ENCODE measurements around the gene ZFHX2. TPM values are rescaled to one million over a fixed set of nuclear protein-coding genes. Genes with fewer than 3 reads are reported as not detected.

ZFHX2 gene
- total RNA-seq, 1 donor = 0.36 TPM

DNA sequence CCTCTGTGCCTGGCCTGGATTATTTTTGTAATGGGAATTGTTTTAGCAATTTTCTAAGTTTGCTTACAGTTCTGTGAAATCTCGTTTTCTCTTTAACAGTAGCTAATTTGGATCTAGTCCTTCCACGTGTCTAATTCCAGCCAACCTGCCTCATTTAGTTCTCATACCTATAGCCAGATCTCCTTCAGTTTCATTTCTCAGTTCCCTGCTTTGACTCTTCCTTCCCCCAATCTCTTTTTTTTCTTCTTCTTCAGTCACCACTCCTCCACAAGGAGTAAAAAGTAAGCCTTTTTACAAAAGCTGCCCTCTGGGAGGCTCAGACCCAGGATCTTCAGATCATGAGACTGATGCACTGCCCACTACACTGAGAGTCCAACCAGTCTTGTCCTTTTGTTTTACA is 6.0 kb upstream of the ZFHX2 start:
- no peak for DNase-seq (ENCODE audit: low read depth)
- H3K4me3 ChIP-seq (ENCODE audit: low read depth, low read length) = no peak overlapping the region
- TF ChIP-seq, protein P1, sequence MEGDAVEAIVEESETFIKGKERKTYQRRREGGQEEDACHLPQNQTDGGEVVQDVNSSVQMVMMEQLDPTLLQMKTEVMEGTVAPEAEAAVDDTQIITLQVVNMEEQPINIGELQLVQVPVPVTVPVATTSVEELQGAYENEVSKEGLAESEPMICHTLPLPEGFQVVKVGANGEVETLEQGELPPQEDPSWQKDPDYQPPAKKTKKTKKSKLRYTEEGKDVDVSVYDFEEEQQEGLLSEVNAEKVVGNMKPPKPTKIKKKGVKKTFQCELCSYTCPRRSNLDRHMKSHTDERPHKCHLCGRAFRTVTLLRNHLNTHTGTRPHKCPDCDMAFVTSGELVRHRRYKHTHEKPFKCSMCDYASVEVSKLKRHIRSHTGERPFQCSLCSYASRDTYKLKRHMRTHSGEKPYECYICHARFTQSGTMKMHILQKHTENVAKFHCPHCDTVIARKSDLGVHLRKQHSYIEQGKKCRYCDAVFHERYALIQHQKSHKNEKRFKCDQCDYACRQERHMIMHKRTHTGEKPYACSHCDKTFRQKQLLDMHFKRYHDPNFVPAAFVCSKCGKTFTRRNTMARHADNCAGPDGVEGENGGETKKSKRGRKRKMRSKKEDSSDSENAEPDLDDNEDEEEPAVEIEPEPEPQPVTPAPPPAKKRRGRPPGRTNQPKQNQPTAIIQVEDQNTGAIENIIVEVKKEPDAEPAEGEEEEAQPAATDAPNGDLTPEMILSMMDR (IDR thresholded peaks at IDR 0.05; ENCODE audit: insufficient read depth, low read length) = no peak

GRCh38 chr14:23556700-23557440 is 5.3 kb upstream of the ZFHX2 start:
- no peak for DNase-seq (ENCODE audit: low read depth)
- TF ChIP-seq, protein P1 (IDR thresholded peaks at IDR 0.05; ENCODE audit: insufficient read depth, low read length) = no peak
- peak overlapping the region; percentile 95 for H3K4me3 ChIP-seq (ENCODE audit: low read depth, low read length)

- DNase-seq (ENCODE audit: low read depth) = peak; percentile 83
- peak within 1 kb of the TSS; percentile 95 for H3K4me3 ChIP-seq (ENCODE audit: low read depth, low read length)
- TF ChIP-seq, protein P1 (IDR thresholded peaks at IDR 0.05; ENCODE audit: insufficient read depth, low read length) = no peak
Observed at GRCh38 chr14:23555882-23556699, 4.5 kb upstream of the ZFHX2 start, which contains the start of gene THTPA. Gene THTPA, plus strand, starts transcription at chr14:23556271. Its CDS starts 487 bp downstream, at chr14:23556758.

DNA sequence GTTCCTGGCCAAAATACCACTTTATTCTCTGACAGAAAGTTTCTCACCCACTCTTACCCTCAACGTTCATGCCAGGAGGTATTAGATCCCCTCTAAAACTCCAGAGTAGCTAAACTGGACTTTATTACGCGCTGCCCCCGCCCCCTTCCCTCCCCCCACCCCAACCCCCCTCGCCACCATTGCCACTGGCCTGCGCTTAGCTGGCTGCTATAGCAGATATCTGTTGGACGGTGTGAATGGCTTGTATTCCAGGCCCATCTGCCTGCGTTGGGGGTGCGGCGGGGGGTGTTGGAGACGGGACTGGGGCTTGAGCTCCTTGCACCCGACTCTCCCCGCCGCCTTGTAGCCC is 3.9 kb upstream of the ZFHX2 start:
- peak overlapping the region; percentile 95 for H3K4me3 ChIP-seq (ENCODE audit: low read depth, low read length)
- TF ChIP-seq, protein P1 (IDR thresholded peaks at IDR 0.05; ENCODE audit: insufficient read depth, low read length) = no peak
- no peak for DNase-seq (ENCODE audit: low read depth)

GRCh38 chr14:23550812-23551265 is 726 bp downstream of the ZFHX2 start:
- DNase-seq (ENCODE audit: low read depth) = no peak
- peak overlapping the region; percentile 63 for H3K4me3 ChIP-seq (ENCODE audit: low read depth, low read length)
- TF ChIP-seq, protein P1 (IDR thresholded peaks at IDR 0.05; ENCODE audit: insufficient read depth, low read length) = no peak

DNA sequence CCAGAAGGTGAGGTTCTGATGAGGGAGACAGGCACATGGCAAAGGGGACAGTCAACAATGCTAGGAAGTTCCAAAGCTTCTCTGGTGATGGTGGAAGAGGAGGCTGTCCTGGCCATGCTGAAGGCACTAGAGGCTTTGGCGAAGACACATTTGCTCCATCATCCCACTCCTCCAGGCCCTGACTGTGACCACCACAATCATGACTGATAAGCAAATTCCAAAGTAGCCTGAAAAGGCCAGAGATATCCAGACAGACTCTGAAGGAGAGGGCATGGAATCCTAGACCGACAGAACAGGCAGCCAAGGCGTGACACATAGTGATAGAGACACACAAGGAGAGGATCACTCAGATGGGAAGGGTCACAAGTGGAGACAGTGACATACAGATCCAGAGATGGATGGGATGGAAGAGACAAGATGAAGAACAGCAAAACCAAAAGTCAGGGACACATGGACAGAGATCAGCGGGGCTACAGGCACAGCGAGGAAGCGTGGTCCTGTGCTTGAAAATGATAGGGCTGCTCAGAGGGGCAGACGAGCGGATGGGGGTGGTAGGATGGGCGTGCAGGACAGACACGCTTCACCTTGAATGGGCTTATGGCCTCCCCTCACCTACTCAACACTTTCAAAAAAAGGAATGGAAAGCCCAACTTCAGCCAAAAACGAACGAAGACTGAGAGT is 1.3 kb downstream of the ZFHX2 start:
- peak overlapping the region; percentile 63 for H3K4me3 ChIP-seq (ENCODE audit: low read depth, low read length)
- DNase-seq (ENCODE audit: low read depth) = no peak
- TF ChIP-seq, protein P1 (IDR thresholded peaks at IDR 0.05; ENCODE audit: insufficient read depth, low read length) = no peak

Measured in fibroblast of the aortic adventitia (primary cell).